HG02623 (cell line): ENCODE results near the gene ADAMTS9.

Experiments
- ATAC-seq: cut with Tn5 transposase; IDR thresholded peaks from one replicate; pipeline ENCODE4 v1.9.1; 2021; ENCODE audit warnings: moderate library complexity; ENCODE audit not compliant: unreplicated experiment

The ADAMTS9 gene

DNA sequence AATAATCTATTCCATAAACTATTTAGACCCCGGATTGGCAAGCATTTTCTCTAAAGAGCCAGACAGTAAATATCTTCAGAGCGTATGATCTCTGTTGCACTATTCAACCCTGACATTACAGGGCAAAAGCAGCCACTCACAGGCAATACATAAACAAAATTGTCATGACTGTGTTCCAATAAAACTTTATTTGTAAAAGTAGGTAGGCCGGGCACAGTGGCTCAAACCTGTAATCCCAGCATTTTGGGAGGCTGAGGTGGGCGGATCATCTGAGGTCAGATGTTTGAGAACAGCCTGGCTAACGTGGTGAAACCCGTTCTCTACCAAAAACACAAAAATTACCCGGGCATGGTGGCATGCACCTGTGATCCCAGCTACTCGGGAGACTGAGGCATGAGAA, 66.5 kb downstream of the ADAMTS9 start:
- ATAC-seq = no peak

DNA sequence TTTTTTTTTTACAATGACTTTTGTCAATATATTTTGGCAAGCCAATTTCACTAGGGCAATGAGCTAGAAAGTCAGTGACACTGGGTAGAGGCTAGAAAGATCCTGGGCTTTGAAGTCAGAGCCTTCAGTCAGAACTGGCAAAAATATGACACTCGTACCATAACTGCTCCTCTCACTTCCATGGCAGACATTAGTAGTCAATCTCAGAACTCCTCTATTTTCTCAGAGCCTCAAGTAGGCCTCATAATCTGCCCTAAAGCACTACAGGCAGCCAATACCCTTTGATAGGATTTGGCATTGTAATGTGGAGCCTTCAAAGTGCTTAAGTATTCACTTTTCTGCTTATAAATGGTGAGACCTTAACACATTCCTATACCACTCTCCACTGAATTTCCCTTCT, 67.8 kb downstream of the ADAMTS9 start:
- ATAC-seq = no peak

GRCh38 chr3:64619216-64619615, 68.6 kb downstream of the ADAMTS9 start:
- ATAC-seq = no peak

- no peak for ATAC-seq
Measured at GRCh38 chr3:64617610-64618009, 70.2 kb downstream of the ADAMTS9 start.

GRCh38 chr3:64616953-64617352, 70.8 kb downstream of the ADAMTS9 start:
- no peak for ATAC-seq

- ATAC-seq = no peak
Measured at GRCh38 chr3:64612916-64613526, 74.8 kb downstream of the ADAMTS9 start.

GRCh38 chr3:64612082-64612860, 75.5 kb downstream of the ADAMTS9 start:
- ATAC-seq = no peak

DNA sequence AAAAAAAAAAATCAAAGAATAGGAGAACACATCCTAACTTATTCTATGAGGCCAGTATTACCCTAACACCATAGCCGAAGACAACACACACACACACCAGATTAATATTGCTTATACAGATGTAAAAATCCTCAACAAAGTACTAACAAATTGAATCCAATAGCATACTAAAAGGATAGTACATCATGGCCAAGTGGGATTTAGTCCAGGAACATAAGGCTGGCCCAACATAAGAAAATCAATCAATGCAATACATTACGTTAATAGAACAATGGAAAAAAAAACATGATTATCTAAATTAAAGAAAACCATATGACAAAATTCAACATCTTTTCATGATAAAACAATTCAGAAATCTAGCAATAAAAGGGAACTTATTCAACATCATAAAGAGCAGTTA, 79.1 kb downstream of the ADAMTS9 start:
- ATAC-seq = no peak

- ATAC-seq = no peak
Measured at GRCh38 chr3:64607032-64607551, 80.7 kb downstream of the ADAMTS9 start.

DNA sequence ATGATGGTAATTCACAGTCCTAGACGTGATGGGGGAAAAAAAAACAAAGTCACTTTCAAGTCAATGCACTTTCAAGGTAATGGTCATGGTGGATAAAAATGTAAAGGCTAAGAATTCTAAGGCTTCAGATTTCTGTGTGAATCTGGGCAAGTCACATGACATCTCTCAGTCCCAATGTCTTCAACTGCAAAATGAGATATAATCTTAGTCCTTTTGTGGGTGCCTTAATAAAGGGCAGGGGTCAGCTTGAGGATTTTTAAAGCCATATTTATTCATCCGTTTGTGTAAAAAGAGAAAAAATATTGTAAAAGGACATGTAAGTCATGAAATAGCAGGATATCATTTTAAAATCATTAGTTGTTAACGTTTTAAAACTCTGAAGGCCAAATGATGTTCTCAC, 83.5 kb downstream of the ADAMTS9 start:
- no peak for ATAC-seq

- ATAC-seq = no peak
Measured at GRCh38 chr3:64601824-64602223, 86.0 kb downstream of the ADAMTS9 start.

- no peak for ATAC-seq
Measured at GRCh38 chr3:64600246-64600950, 87.4 kb downstream of the ADAMTS9 start.

DNA sequence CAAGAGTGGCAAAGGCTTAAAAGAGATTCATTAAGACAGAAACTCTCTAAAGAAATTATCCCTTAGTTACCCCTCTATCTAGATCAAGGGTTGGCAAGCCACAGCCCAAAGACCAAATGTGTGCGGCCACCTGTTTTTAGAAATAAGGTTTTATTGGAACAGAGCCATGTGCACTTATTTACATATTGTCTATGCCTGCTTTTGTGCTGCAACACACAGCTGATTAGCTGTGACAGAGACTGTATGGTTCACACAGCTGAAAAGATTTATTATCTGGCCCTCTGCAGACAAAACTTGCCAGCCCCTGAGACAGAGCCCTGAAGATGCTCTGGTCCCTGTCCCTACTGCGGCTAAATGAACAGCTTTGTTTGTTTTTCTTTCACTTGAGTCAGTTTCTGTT, 88.1 kb downstream of the ADAMTS9 start:
- ATAC-seq = no peak

- ATAC-seq = no peak
Measured at GRCh38 chr3:64595253-64595694, 92.5 kb downstream of the ADAMTS9 start.

DNA sequence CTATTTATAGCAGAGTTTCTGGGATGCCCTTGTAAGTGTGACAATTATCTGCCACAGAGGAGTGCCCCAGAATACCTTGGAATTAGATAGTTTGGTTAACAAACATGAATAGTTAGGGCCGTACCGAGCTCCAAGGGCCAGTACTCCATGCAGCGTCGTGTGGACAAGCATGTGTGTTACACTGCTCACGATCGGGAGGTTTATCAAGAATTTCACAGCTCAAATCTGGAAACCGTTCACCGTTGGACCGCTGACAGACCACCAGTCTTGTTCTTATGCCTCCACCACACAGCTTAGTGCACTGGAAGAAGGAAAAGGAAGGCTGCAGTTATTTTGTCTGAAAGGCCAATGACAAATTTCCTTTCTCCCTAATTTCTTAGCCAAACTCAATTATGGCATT, 93.7 kb downstream of the ADAMTS9 start:
- ATAC-seq = no peak

DNA sequence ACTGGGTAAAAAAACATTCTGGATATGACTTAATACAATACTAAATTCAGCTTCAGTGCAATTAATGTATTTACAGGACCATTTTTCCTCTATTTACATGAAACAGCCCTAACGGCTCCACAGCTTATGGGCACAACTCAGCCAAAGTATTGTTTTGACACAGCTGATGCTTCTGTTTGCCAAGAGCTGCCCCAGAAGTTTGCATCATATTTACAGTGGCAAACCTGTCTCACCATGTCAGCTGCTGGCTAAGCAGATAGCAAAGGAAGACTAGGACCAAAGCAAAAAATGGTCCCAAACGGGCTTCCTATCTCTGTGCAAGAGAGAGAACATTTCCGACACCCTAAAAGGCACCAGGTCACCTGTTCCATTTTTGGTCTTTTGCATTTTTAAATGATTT, 94.5 kb downstream of the ADAMTS9 start:
- ATAC-seq = no peak

- ATAC-seq = no peak
Measured at GRCh38 chr3:64591615-64592014, 96.2 kb downstream of the ADAMTS9 start.

DNA sequence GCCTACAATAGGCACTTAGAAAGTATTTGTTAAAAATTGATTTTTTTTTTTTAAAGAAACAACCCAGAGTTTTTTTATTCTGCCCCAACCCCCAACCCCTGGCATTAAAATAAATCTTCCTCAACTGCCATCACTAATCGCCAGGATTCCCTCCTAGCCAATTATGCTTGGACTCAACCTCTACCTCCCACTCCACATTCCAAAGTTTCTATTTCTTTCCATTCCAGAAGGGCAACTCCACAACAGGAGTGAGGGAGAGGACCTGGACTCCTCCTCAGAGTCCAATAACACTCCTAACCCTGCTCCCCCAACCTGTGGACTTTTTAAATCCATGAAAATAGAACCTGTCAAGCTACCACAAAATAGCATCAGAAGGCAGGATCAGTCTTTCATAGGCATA, 99.4 kb downstream of the ADAMTS9 start:
- no peak for ATAC-seq

- no peak for ATAC-seq
Measured at GRCh38 chr3:64586952-64587351, 100.8 kb downstream of the ADAMTS9 start.

DNA sequence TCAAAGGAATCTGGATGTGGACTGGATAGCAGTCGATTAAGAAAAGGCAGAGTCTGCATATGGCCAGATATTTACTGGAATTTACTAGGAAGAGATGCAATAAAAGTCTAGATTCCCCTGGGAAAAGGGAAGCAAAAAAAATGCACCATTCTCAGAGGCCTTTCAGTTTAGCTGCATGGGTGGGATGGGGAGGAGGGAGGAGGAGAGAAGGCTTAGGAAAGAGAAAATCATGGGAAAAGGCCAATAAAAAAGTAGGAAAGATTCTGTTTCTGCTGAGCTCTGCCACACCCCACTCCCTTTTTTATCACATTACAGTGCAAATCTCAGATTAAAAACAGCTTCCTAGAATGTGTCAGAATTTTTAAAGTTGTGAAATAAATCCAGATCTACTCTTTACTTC, 103.6 kb downstream of the ADAMTS9 start:
- ATAC-seq = no peak

- ATAC-seq = no peak
Measured at GRCh38 chr3:64578797-64579196, 109.0 kb downstream of the ADAMTS9 start.
